ENCODE data around the gene TSC2. TPM values are rescaled to one million over a fixed set of nuclear protein-coding genes. Genes with fewer than 3 reads are reported as not detected.

Gene TSC2
- total RNA-seq, 1 experiment from 2014 or later = 166 TPM

GRCh38 chr16:2001456-2002355, 46.1 kb upstream of the TSC2 start:
- Histone ChIP-seq H3K27me3 (ENCODE audit: insufficient read depth, low read depth) (no peaks in the 10 kb centered on the region), H3K4me3 (no peak overlapping the region), H3K9me2 (ENCODE audit: insufficient read depth) (no peaks in the 10 kb centered on the region), H3K79me2 (ENCODE audit: low read depth) (peaks cover 34% of the 10 kb centered on the region), H3K36me3 (ENCODE audit: low read depth) (0 out of 2 replicates have a peak, but pooled peaks cover 5% of the 10 kb centered on the region), H3K9me3 (ENCODE audit: insufficient read depth, low read depth) (no peaks in the 10 kb centered on the region), H3K4me2 (no peak overlapping the region), H4K20me1 (ENCODE audit: insufficient read depth) (peaks cover 35% of the 10 kb centered on the region), H2AFZ (no peak overlapping the region), H3K4me1 (replicated peaks; ENCODE audit: insufficient read depth) (no peaks in the 10 kb centered on the region), H3F3A (ENCODE audit: insufficient read depth, low read depth) (peaks cover 1% of the 10 kb centered on the region; the same call in 1 of the 2 replicates), H3K27ac (no peak overlapping the region)
- intact Hi-C loops (cut with micrococcal nuclease; ENCODE audit: unreplicated experiment) = loop anchor here (10.0 kb wide), 1 partner anchor 253 kb away; the partner anchor contains the start of gene ECI1
- CTCF ChIA-PET = no interaction called here
- BruUV-seq (replicated peaks) = no TSS peak
- POLR2A ChIA-PET (ENCODE audit: unreplicated experiment) = no interaction called here
- TF ChIP-seq EZH2 (IDR thresholded peaks at IDR 0.05; ENCODE audit: low read depth) (no peak), CTCF (conservative IDR thresholded peaks at IDR 0.05) (no peak)
- no peak for DNase-seq

DNA sequence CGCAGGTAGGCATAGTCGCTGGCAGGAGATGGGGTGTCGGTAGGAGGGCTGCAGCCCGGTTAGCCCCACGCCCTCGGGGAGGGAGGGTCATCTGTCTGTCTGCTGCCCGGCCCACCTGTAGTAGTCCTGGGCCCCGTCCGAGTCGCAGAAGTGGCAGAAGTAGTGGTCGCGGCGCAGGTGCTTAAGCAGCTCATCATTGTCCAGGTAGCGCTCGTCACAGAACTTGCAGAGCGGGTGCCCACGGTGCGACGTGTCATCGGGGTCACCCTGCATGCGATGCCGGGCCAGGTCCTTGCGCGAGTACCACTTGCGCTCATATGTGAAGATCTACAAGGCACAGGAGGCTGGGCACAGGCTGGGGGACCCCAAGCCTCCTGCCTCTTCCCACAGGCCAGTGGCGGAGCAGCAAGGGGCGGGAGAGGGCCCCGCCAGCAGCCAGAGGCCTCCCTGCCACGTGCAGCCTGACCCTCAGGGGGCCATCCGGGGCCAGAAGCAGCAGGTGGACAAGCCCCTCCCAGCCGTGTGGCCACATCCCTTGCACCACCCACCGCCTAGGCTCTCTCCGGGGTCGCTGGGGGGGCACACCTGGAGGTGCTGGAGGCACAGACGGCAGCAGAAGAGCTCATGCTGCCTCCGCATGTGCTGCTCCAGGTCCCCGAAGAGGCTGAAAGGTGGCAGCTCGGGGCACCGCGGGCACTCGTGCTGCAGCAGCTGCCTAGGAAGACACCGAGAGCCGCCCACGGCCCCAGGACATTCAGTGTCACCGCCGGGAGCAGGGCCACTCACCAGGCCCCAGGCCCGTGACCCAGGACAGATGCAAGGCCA, 45.2 kb upstream of the TSC2 start:
- Histone ChIP-seq H3K27ac (no peak overlapping the region), H3K9me2 (ENCODE audit: insufficient read depth) (no peaks in the 10 kb centered on the region), H3K4me2 (no peak overlapping the region), H3K36me3 (ENCODE audit: low read depth) (0 out of 2 replicates have a peak, but pooled peaks cover 5% of the 10 kb centered on the region), H3K27me3 (ENCODE audit: insufficient read depth, low read depth) (no peaks in the 10 kb centered on the region), H3K79me2 (ENCODE audit: low read depth) (peaks cover 43% of the 10 kb centered on the region), H3K9me3 (ENCODE audit: insufficient read depth, low read depth) (no peaks in the 10 kb centered on the region), H3K4me1 (replicated peaks; ENCODE audit: insufficient read depth) (peaks cover 4% of the 10 kb centered on the region), H2AFZ (no peak overlapping the region), H3F3A (ENCODE audit: insufficient read depth, low read depth) (no peaks in the 10 kb centered on the region), H3K4me3 (no peak overlapping the region), H4K20me1 (ENCODE audit: insufficient read depth) (peaks cover 39% of the 10 kb centered on the region)
- ChIA-PET CTCF (interaction anchor here (0.5 kb wide), 2 partner anchors 12 to 218 kb away, joined by 4 to 6 read pairs; no protein-coding TSS in a partner anchor), POLR2A (ENCODE audit: unreplicated experiment) (no interaction called here)
- intact Hi-C loops (cut with micrococcal nuclease; ENCODE audit: unreplicated experiment) = loop anchor here (10.0 kb wide), 1 partner anchor 252 kb away; the partner anchor contains the start of gene ECI1
- DNase-seq = no peak
- TF ChIP-seq CTCF (conservative IDR thresholded peaks at IDR 0.05) (no peak), EZH2 (IDR thresholded peaks at IDR 0.05; ENCODE audit: low read depth) (no peak)
- BruUV-seq (replicated peaks) = no TSS peak

- no peaks in the 10 kb centered on the region for H3K9me3 ChIP-seq (ENCODE audit: insufficient read depth, low read depth)
- H4K20me1 ChIP-seq (ENCODE audit: insufficient read depth) = peaks cover 46% of the 10 kb centered on the region
- intact Hi-C loops (cut with micrococcal nuclease; ENCODE audit: unreplicated experiment) = loop anchor here (10.0 kb wide), 1 partner anchor 251 kb away; the partner anchor contains the start of gene ECI1
- H3K79me2 ChIP-seq (ENCODE audit: low read depth) = peaks cover 50% of the 10 kb centered on the region
- 0 out of 2 replicates have a peak, but pooled peaks cover 5% of the 10 kb centered on the region for H3K36me3 ChIP-seq (ENCODE audit: low read depth)
- H3K9me2 ChIP-seq (ENCODE audit: insufficient read depth) = no peaks in the 10 kb centered on the region
- H3K4me1 ChIP-seq (replicated peaks; ENCODE audit: insufficient read depth) = peaks cover 12% of the 10 kb centered on the region
- BruUV-seq (replicated peaks) = no TSS peak
- no peak for TF ChIP-seq CTCF (conservative IDR thresholded peaks at IDR 0.05)
- no peak for TF ChIP-seq EZH2 (IDR thresholded peaks at IDR 0.05; ENCODE audit: low read depth)
- H2AFZ ChIP-seq = no peak overlapping the region
- no peak overlapping the region for H3K27ac ChIP-seq
- H3K4me2 ChIP-seq = no peak overlapping the region
- ChIA-PET CTCF (interaction anchor here (0.5 to 1.4 kb wide), 2 partner anchors 137 to 217 kb away, joined by 3 to 6 read pairs; no protein-coding TSS in a partner anchor), POLR2A (ENCODE audit: unreplicated experiment) (interaction anchor here (0.6 kb wide), 1 partner anchor 137 kb away, joined by 12 read pairs; no protein-coding TSS in a partner anchor)
- DNase-seq = no peak
- H3K27me3 ChIP-seq (ENCODE audit: insufficient read depth, low read depth) = no peaks in the 10 kb centered on the region
- peaks cover 7% of the 10 kb centered on the region; the same call in 1 of the 2 replicates for H3F3A ChIP-seq (ENCODE audit: insufficient read depth, low read depth)
- no peak overlapping the region for H3K4me3 ChIP-seq
Measured at GRCh38 chr16:2003231-2003826, 44.5 kb upstream of the TSC2 start.
